ENCODE measurements around the gene MEGF6.

MEGF6 gene

DNA sequence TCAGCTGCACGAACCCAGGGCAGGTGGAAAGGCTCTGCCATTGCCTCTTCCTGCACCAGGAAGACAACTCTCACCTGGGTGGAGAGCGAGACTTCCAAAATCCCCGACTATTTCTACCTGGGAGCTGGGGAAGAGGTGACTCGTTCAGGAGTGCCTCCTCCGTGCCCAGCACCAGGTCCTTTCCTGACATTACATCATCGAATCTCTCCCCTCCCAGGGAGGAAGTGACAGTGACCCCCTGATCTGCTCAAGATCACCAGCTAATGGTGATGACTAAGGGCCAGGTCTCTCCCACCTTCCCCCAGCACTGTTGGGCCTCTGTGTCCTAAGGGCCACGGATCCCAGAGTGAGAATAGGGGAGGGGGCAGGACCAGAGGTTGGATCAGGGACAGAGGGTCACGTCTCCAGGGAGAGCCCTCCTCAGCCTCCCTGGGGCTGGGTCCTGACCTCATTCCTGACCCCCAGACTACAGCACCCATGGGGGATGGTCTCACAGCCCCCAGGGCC is 6.8 kb downstream of the MEGF6 start:
- no peak overlapping the region for H3K27ac ChIP-seq
- TF ChIP-seq, protein P1, sequence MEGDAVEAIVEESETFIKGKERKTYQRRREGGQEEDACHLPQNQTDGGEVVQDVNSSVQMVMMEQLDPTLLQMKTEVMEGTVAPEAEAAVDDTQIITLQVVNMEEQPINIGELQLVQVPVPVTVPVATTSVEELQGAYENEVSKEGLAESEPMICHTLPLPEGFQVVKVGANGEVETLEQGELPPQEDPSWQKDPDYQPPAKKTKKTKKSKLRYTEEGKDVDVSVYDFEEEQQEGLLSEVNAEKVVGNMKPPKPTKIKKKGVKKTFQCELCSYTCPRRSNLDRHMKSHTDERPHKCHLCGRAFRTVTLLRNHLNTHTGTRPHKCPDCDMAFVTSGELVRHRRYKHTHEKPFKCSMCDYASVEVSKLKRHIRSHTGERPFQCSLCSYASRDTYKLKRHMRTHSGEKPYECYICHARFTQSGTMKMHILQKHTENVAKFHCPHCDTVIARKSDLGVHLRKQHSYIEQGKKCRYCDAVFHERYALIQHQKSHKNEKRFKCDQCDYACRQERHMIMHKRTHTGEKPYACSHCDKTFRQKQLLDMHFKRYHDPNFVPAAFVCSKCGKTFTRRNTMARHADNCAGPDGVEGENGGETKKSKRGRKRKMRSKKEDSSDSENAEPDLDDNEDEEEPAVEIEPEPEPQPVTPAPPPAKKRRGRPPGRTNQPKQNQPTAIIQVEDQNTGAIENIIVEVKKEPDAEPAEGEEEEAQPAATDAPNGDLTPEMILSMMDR (conservative IDR thresholded peaks at IDR 0.05): no peak

DNA sequence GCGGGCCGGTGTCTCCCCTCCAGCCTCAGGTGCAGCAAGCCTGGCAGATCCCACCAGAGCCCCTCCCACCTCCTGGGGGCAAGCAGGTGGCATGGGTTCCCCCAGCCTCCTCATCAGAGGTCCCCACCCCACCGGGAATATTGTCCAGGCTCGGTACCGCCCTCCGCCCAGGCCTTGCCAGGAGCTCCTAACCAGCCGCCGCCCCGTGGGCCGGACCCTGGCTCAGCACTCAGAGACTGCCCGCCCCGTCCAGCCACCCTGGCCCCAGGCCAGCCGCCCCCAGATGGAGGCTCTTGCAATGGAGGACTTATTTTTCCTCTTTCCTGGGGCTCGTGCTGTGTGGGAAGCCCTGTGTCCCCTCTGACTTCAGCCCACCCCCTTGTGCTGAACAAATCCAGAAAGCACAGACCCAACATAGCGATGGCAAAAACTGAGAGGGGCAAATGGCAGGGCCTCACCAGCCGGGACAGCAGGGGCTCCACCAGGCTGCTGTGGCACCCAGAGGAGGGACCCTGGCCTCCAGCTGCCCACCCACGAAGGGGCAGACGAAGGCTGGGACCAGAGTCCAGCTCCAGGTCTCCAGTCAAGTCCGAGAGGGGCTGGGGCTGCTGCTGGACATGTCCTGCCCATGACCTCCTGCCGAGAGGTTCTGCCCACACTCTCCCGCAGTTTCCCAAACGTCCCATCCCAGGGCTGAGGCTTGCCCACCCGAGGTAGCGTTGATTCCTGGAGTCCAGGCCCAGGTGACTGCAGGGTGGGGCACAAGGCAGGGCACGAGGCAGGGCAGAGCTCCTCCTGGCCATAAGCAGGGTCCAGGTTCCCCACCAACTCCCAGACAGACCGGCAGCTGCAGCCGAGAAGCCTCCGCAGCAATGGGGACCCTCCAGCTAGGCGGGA is 7.5 kb downstream of the MEGF6 start:
- TF ChIP-seq, protein P1 (conservative IDR thresholded peaks at IDR 0.05): no peak
- no peak overlapping the region for H3K27ac ChIP-seq

DNA sequence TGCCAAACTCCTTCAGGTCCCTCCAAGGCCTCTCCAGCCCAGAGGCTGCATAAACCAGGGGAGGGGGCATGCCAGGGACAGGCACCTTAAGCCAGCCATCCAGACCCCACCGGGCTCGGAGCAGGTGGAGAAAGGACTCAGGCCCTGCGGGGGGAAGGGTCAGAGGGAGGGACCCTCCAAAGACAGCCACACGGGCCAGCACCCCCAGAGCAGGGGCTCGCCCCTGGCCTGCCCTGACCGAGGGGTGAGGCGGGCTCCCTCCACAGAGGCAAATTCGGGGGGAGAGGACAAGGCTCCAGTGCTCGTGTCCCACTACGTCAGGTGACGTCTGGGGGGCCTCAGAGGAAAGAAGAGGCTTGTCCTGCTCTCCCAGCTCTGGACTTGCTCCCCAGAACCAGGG is 8.2 kb downstream of the MEGF6 start:
- TF ChIP-seq, protein P1 (conservative IDR thresholded peaks at IDR 0.05): no peak
- no peak overlapping the region for H3K27ac ChIP-seq

DNA sequence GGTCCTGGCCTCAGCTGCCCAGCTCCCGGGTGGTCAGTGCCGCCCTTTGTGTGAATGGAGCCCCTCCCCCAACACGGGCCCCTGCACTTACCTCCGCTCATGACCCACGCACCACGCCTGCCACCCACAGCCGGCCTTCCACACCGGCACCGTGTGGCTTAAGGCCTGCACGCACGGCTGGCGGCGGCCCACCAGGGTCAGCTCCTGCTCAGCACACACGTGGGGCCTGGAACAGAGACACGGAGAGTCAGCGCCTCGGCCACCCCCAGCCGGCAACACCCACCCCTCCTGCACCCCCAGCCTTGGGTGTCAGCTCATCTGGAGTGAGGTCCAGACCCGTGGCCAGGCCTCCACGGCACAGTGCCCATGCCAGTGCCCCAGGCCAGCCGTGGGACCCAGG is 8.9 kb downstream of the MEGF6 start:
- H3K27ac ChIP-seq: no peak overlapping the region
- TF ChIP-seq, protein P1 (conservative IDR thresholded peaks at IDR 0.05): no peak

- no peak overlapping the region for H3K27ac ChIP-seq
- TF ChIP-seq, protein P1 (conservative IDR thresholded peaks at IDR 0.05): no peak
Measured at GRCh38 chr1:3601743-3602142, 9.6 kb downstream of the MEGF6 start.

DNA sequence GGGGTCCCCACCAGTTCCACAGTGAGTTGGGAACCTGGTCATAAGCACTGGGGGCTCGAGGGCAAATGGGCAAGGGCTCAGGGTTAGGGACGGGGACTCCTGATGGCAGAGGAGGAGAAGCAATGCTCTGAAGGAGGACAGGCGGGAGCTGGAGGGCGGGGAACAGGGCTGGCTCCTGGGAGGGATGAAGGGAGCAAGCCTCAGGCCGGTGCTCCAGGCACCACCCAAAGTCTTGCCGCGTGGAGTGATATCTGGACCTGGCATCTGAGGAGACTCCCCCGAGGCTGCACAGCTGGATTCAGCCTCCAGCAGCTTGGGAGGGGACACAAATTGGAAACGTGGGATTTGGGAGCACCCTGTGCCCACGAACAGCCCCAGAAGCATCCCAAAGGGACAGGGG is 11.0 kb downstream of the MEGF6 start:
- H3K27ac ChIP-seq: no peak overlapping the region
- TF ChIP-seq, protein P1 (conservative IDR thresholded peaks at IDR 0.05): no peak

DNA sequence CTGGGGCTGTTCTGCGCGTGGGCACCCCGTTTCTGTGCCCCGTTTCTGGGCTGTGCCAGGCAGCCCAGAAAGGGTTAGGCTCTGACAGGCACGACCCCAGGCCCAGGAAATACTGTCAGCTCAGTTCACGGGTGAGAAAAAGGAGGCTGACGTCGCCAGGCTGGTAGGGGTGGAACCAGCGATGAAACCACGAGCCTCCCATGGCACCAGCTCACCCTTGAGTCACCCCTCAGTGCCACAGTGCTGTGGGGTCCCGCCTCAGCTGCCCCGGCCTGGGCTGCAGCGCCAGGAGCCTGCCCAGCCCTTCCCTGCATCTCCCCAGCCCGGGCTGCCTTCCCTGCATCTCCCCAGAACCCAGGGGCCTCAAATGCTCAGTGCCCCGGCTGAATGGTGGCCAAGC is 11.5 kb downstream of the MEGF6 start:
- H3K27ac ChIP-seq: no peak overlapping the region
- TF ChIP-seq, protein P1 (conservative IDR thresholded peaks at IDR 0.05): no peak
